OCI-LY7 (cell line): ENCODE measurements around the gene EDN2. TPM values are rescaled to one million over a fixed set of nuclear protein-coding genes. Genes with fewer than 3 reads are reported as not detected.

Source experiments
- Bru-seq: library from RNA; stranded (reverse); fragments of 400-500 nt; gene quantifications from one replicate; lab custom pipeline; 2021; lab: Mats Ljungman, UMichigan
- BruChase-seq, 2 experiments: library from RNA; stranded (reverse); fragments of 400-500 nt; gene quantifications; one replicate each; lab custom pipeline; 2021; lab: Mats Ljungman, UMichigan
- BruUV-seq: library from RNA; stranded (reverse); fragments of 400-500 nt; replicated peaks from 2 replicates; lab custom pipeline; 2021; lab: Mats Ljungman, UMichigan
- CTCF ChIA-PET: fragments of 300-600 bp; sonication (Branson Sonifier 250); formaldehyde crosslinking; loops from one replicate; lab custom pipeline; 2022; ENCODE audit warnings: antibody characterized with exemption; ENCODE audit not compliant: unreplicated experiment; lab: Charles Lee
- POLR2A ChIA-PET: fragments of 300-600 bp; sonication (Branson Sonifier 250); formaldehyde crosslinking; loops from one replicate; lab custom pipeline; 2022; ENCODE audit warnings: antibody characterized with exemption; lab: Charles Lee
- DNase-seq: peaks from one replicate; pipeline ENCODE4 v3.0.0-alpha.2; 2015; ENCODE audit warnings: low spot score
- H2AFZ ChIP-seq: fragments of 200-600 bp; sonication (generic), shearing (Covaris generic); 2 replicates; pipeline ENCODE4 v1.6.1; 2014; ENCODE audit warnings: mild to moderate bottlenecking, antibody characterized with exemption, low read length, moderate library complexity
- H3K27ac ChIP-seq: fragments of 200-600 bp; sonication (generic); 2 replicates; pipeline ENCODE4 v1.5.1; 2014; ENCODE audit warnings: mixed run types, low read depth, mild to moderate bottlenecking, moderate library complexity, low read length, inconsistent platforms; ENCODE audit not compliant: poor library complexity, severe bottlenecking
- H3K36me3 ChIP-seq: fragments of 200-600 bp; sonication (generic); 2 replicates; pipeline ENCODE4 v1.6.1; 2014; ENCODE audit warnings: mild to moderate bottlenecking, antibody characterized with exemption, low read length, moderate library complexity, mixed read lengths; ENCODE audit not compliant: insufficient read depth
- H3K4me1 ChIP-seq: fragments of 200-600 bp; sonication (generic); 2 replicates; pipeline ENCODE4 v1.5.1; 2014; ENCODE audit warnings: mild to moderate bottlenecking, low read length; ENCODE audit not compliant: insufficient read depth, poor library complexity, severe bottlenecking
- H3K4me2 ChIP-seq: fragments of 200-600 bp; sonication (generic); 2 replicates; pipeline ENCODE4 v1.6.1; 2014; ENCODE audit warnings: mild to moderate bottlenecking, low read length
- H3K4me3 ChIP-seq: fragments of 200-600 bp; sonication (generic); 2 replicates; pipeline ENCODE4 v1.5.1; 2014; ENCODE audit warnings: mild to moderate bottlenecking, low read depth, low read length; ENCODE audit not compliant: poor library complexity, severe bottlenecking
- H3K79me2 ChIP-seq: fragments of 200-600 bp; sonication (generic); 2 replicates; pipeline ENCODE4 v1.6.1; 2016; ENCODE audit warnings: low read depth, mild to moderate bottlenecking, low read length, moderate library complexity, mixed read lengths; ENCODE audit not compliant: insufficient read depth
- H3K9me2 ChIP-seq: fragments of 200-600 bp; sonication (generic); 2 replicates; pipeline ENCODE4 v1.6.1; 2016; ENCODE audit warnings: mild to moderate bottlenecking, low read length, mixed read lengths; ENCODE audit not compliant: insufficient read depth
- H3K9me3 ChIP-seq: fragments of 200-600 bp; sonication (generic); 2 replicates; pipeline ENCODE4 v1.6.1; 2014; ENCODE audit warnings: mild to moderate bottlenecking, mixed run types, low read length, mixed read lengths
- H4K20me1 ChIP-seq: fragments of 200-600 bp; sonication (generic); 2 replicates; pipeline ENCODE4 v1.6.1; 2014; ENCODE audit warnings: mild to moderate bottlenecking, antibody characterized with exemption, low read length, moderate library complexity, mixed read lengths; ENCODE audit not compliant: insufficient read depth
- CTCF ChIP-seq: fragments of 200-600 bp; sonication (generic); conservative IDR thresholded peaks from 2 replicates; pipeline ENCODE4 v1.5.1; 2014; ENCODE audit warnings: mild to moderate bottlenecking, antibody characterized with exemption, low read length, moderate library complexity, mixed read lengths
- EZH2phosphoT487 ChIP-seq: fragments of 200-600 bp; sonication (generic); IDR thresholded peaks from 2 replicates; pipeline ENCODE4 v1.6.1; 2018; ENCODE audit warnings: low read depth, borderline replicate concordance, mild to moderate bottlenecking, mixed run types, antibody characterized with exemption, low read length, moderate library complexity, mixed read lengths
- intact Hi-C: fragments of 100-400 bp; cut with micrococcal nuclease; formaldehyde crosslinking; loops from one replicate; pipeline ENCODE4 v1.10.0; 2022; ENCODE audit not compliant: unreplicated experiment
- long read RNA-seq: library from polyadenylated mRNA; stranded (forward); transcript quantifications from one replicate; pipeline ENCODE4 v2.0.0, GENCODE V29; 2022
- total RNA-seq, 2 experiments: library from RNA; depleted of rRNA in 1 of 2; stranded (reverse); fragments of >200 nt in 1 of 2; shearing (Covaris generic) in 1 of 2; gene quantifications; 2 replicates each; pipeline ENCODE4 v1.2.3, GENCODE V29; 2014 to 2022

The EDN2 gene
- total RNA-seq (2014; rRNA removed; shearing (Covaris generic)) = not detected in 2 replicates
- total RNA-seq (2022) = not detected in 2 replicates
- not detected for Bru-seq, nascent RNA
- BruChase-seq, experiment 1, labeled RNA remaining after a 6-hour chase = not detected
- not detected for BruChase-seq, experiment 2, labeled RNA remaining after a 2-hour chase
- long read RNA-seq = 0 reads

- no peak within 1 kb of the TSS for H3K27ac ChIP-seq
- no peaks in the 10 kb centered on the region for H3K9me3 ChIP-seq
- H3K79me2 ChIP-seq = no peaks in the 10 kb centered on the region
- H3K4me1 ChIP-seq = no peaks in the 10 kb centered on the region
- no peak within 1 kb of the TSS for H2AFZ ChIP-seq
- no peak for DNase-seq
- H4K20me1 ChIP-seq = no peaks in the 10 kb centered on the region
- TF ChIP-seq EZH2phosphoT487 (no peak), CTCF (no peak)
- no peak within 1 kb of the TSS for H3K4me2 ChIP-seq
- POLR2A ChIA-PET = no interaction called here
- no peak within 1 kb of the TSS for H3K4me3 ChIP-seq
- no TSS peak for BruUV-seq
- H3K36me3 ChIP-seq = no peaks in the 10 kb centered on the region
- no peaks in the 10 kb centered on the region for H3K9me2 ChIP-seq
- CTCF ChIA-PET = no interaction called here
- intact Hi-C loops = no loop called here
Measured at GRCh38 chr1:41484402-41485241, at the start of gene EDN2. TSS of gene EDN2 (minus strand) at chr1:41484683. CDS start at chr1:41484601, 82 bp downstream.

DNA sequence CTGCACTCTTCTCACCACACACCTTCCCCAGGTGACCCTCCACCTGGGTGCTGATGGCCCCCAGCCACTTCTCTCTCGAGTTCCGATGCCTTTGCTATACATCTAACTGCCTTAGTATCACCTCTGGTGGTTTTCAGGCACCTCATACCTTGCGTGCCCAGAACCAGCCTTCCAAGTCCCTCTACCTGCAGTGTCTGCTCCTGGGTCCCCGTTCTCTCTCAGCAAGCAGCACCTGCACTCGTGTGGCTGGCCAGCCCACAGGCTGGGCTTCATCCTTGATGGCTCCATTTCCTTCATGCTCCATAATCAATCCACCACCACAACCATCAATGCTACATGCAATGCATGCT, 49.2 kb upstream of the EDN2 start:
- no peaks in the 10 kb centered on the region for H3K9me2 ChIP-seq
- no peaks in the 10 kb centered on the region for H3K79me2 ChIP-seq
- TF ChIP-seq EZH2phosphoT487 (no peak), CTCF (no peak)
- CTCF ChIA-PET = no interaction called here
- no peak overlapping the region for H3K4me2 ChIP-seq
- H4K20me1 ChIP-seq = no peaks in the 10 kb centered on the region
- intact Hi-C loops = no loop called here
- POLR2A ChIA-PET = no interaction called here
- H3K9me3 ChIP-seq = no peaks in the 10 kb centered on the region
- DNase-seq = no peak
- H2AFZ ChIP-seq = no peak overlapping the region
- H3K4me1 ChIP-seq = peaks cover 16% of the 10 kb centered on the region
- no peaks in the 10 kb centered on the region for H3K36me3 ChIP-seq
- no TSS peak for BruUV-seq
- no peak overlapping the region for H3K4me3 ChIP-seq
- H3K27ac ChIP-seq = no peak overlapping the region
